Activated naive CD4-positive, alpha-beta T cell treated with anti-CD3 and anti-CD28 coated beads, Interleukin-2, amount 10 ng/mL, durations not matched to agents 5 hours and 36 hours (primary cell): ENCODE data around the gene CD40LG. TPM values are rescaled to one million over a fixed set of nuclear protein-coding genes. Genes with fewer than 3 reads are reported as not detected.

ENCODE experiments used
- total RNA-seq, 2 experiments: library from RNA; stranded (reverse); gene quantifications; one replicate each; pipeline ENCODE4 v1.2.3, GENCODE V29; 2021

CD40LG gene
- total RNA-seq, result 10 to 100 TPM; 66.6 to 72.7 TPM

GRCh38 chrX:136647677-136648360, at the start of gene CD40LG:
CD40LG (plus strand) TSS chrX:136648158; CDS start chrX:136648249, 91 bp downstream.

Other genes starting within 250 kb of the CD40LG start
- not detected for gene BRS3, start 160.2 kb upstream of the CD40LG start, total RNA-seq
- gene HTATSF1, start 150.6 kb upstream of the CD40LG start, total RNA-seq, result 10 to 100 TPM; 51.9 to 58.5 TPM
- not detected for gene VGLL1, start 115.9 kb upstream of the CD40LG start, total RNA-seq
- 10 to 100 TPM; 90.6 to 90.7 TPM for gene ARHGEF6, start 132.8 kb downstream of the CD40LG start, total RNA-seq
- 100 to 1,000 TPM; 252 to 257 TPM for gene RBMX, start 232.6 kb downstream of the CD40LG start, total RNA-seq